Skeletal muscle satellite cell (primary cell): ENCODE measurements around the gene CHST14.

Experiments used
- H3K27me3 ChIP-seq: 2 replicates; pipeline ENCODE4 v1.7.0; 2013; ENCODE audit warnings: low read length; ENCODE audit not compliant: control insufficient read depth, insufficient read depth
- H3K36me3 ChIP-seq: 2 replicates; pipeline ENCODE4 v1.7.0; 2013; ENCODE audit warnings: mild to moderate bottlenecking, control low read depth, low read length; ENCODE audit not compliant: insufficient read depth
- H3K4me1 ChIP-seq: 2 replicates; pipeline ENCODE4 v1.7.0; 2013; ENCODE audit warnings: low read length; ENCODE audit not compliant: control insufficient read depth, insufficient read depth
- H3K4me2 ChIP-seq: 2 replicates; pipeline ENCODE4 v1.7.0; 2013; ENCODE audit warnings: mild to moderate bottlenecking, low read length
- H3K4me3 ChIP-seq: 2 replicates; pipeline ENCODE4 v1.7.0; 2013; ENCODE audit warnings: low read length
- H3K9ac ChIP-seq: 2 replicates; pipeline ENCODE4 v1.7.0; 2013; ENCODE audit warnings: mild to moderate bottlenecking, low read depth, low read length, moderate library complexity
- H3K9me3 ChIP-seq: replicated peaks from 2 replicates; pipeline ENCODE4 v1.7.0; 2013; ENCODE audit warnings: mild to moderate bottlenecking, control low read depth, low read length

Gene CHST14

DNA sequence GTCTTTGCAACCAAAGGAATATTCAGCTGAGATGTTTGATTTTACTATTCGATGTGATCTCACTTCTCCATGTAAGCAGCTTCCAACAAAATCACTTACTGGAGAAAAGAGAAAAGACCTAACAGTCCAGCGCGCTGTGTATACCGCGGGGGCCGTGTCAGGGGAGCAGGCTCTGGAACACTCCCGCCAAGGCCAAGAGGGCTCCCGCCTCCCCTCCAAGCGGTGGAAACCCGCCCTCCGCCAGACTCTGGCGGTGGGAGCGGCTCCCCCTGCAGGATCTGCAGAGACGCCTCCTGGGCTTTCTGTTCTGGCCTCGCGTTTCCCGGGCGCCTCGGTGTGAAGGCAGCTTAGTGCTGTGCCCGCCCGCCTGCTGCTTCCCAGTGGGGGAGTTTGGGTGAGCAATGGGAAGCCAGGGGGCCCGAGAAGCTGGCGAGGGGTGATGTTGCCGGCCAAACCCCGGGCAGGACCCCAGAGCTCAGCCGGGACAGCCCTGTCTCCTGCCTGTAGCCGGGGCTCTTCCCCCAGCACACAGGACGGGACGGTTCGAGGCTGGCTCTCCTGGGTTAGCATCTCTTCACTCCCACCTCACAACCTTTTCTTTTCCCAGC is 36.3 kb downstream of the CHST14 start:
- peak overlapping the region; percentile 15 for H3K9ac ChIP-seq
- H3K4me3 ChIP-seq = peak overlapping the region; percentile 62
- no peaks in the 10 kb centered on the region for H3K36me3 ChIP-seq
- peak overlapping the region; percentile 81 for H3K4me2 ChIP-seq
- peaks cover 12% of the 10 kb centered on the region for H3K4me1 ChIP-seq
- H3K9me3 ChIP-seq = no peaks in the 10 kb centered on the region
- H3K27me3 ChIP-seq = peaks cover 55% of the 10 kb centered on the region

DNA sequence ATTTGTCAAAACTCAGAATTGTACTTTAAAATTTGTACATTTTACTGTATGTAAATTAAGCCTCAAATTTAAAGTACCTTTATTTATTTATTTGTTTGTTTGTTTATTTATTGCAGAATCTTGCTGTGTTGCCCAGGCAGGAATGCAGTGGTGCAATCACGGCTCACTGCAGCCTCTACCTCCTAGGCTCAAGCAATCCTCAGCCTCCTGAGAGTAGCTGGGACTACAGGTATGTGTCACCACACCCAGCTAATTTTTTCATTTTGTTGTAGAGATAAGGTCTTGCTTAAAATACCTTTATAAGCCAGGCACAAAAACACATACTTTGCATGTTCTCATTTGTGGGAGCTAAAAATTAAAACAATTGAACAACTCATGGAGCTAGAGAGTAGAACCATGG is 37.4 kb downstream of the CHST14 start:
- Histone ChIP-seq H3K4me3 (no peak overlapping the region), H3K36me3 (no peaks in the 10 kb centered on the region), H3K9ac (no peak overlapping the region), H3K4me1 (peaks cover 12% of the 10 kb centered on the region), H3K4me2 (no peak overlapping the region), H3K27me3 (peaks cover 54% of the 10 kb centered on the region), H3K9me3 (no peaks in the 10 kb centered on the region)

- Histone ChIP-seq H3K9ac (no peak overlapping the region), H3K36me3 (no peaks in the 10 kb centered on the region), H3K4me2 (no peak overlapping the region), H3K4me3 (no peak overlapping the region), H3K9me3 (no peaks in the 10 kb centered on the region), H3K4me1 (peaks cover 12% of the 10 kb centered on the region), H3K27me3 (peaks cover 53% of the 10 kb centered on the region)
Measured at GRCh38 chr15:40510201-40510600, 39.4 kb downstream of the CHST14 start.

GRCh38 chr15:40511093-40511471 is 40.3 kb downstream of the CHST14 start:
- peaks cover 12% of the 10 kb centered on the region for H3K4me1 ChIP-seq
- peak overlapping the region; percentile 73 for H3K4me3 ChIP-seq
- no peaks in the 10 kb centered on the region for H3K9me3 ChIP-seq
- H3K4me2 ChIP-seq = peak overlapping the region; percentile 95
- H3K36me3 ChIP-seq = no peaks in the 10 kb centered on the region
- peaks cover 55% of the 10 kb centered on the region for H3K27me3 ChIP-seq
- no peak overlapping the region for H3K9ac ChIP-seq

GRCh38 chr15:40511472-40512133 is 40.8 kb downstream of the CHST14 start:
- Histone ChIP-seq H3K9ac (no peak overlapping the region), H3K36me3 (no peaks in the 10 kb centered on the region), H3K9me3 (no peaks in the 10 kb centered on the region), H3K4me1 (peaks cover 12% of the 10 kb centered on the region), H3K4me2 (peak overlapping the region; percentile 95), H3K4me3 (peak overlapping the region; percentile 73), H3K27me3 (peaks cover 60% of the 10 kb centered on the region)

- Histone ChIP-seq H3K9me3 (no peaks in the 10 kb centered on the region), H3K36me3 (no peaks in the 10 kb centered on the region), H3K9ac (no peak overlapping the region), H3K4me2 (no peak overlapping the region), H3K4me3 (no peak overlapping the region), H3K4me1 (peaks cover 9% of the 10 kb centered on the region), H3K27me3 (peaks cover 59% of the 10 kb centered on the region)
Measured at GRCh38 chr15:40512440-40512839, 41.7 kb downstream of the CHST14 start.

- Histone ChIP-seq H3K9me3 (no peaks in the 10 kb centered on the region), H3K27me3 (peaks cover 48% of the 10 kb centered on the region)
Measured at GRCh38 chr15:40513609-40514008, 42.8 kb downstream of the CHST14 start.

GRCh38 chr15:40516322-40516721 is 45.5 kb downstream of the CHST14 start:
- Histone ChIP-seq H3K9me3 (no peaks in the 10 kb centered on the region), H3K9ac (no peak overlapping the region), H3K27me3 (peaks cover 34% of the 10 kb centered on the region), H3K4me1 (peaks cover 9% of the 10 kb centered on the region), H3K4me3 (no peak overlapping the region), H3K36me3 (no peaks in the 10 kb centered on the region), H3K4me2 (no peak overlapping the region)

More at GRCh38 chr15:40513609-40514008, 42.8 kb downstream of the CHST14 start:
- Histone ChIP-seq H3K4me1 (peaks cover 9% of the 10 kb centered on the region), H3K4me2 (no peak overlapping the region), H3K36me3 (no peaks in the 10 kb centered on the region), H3K9ac (no peak overlapping the region), H3K4me3 (no peak overlapping the region)
